Breast epithelium (tissue), 3 donors: ENCODE results near the gene PAX7.

Source experiments
- CTCF ChIP-seq, 3 donors: fragments of 450-650 bp; IDR thresholded peaks; one replicate each; pipeline ENCODE4 v1.5.1; 2016 to 2017; ENCODE audit warnings: antibody characterized with exemption in 3 of 3, mild to moderate bottlenecking in 3 of 3, moderate library complexity in 3 of 3
- POLR2AphosphoS5 ChIP-seq, 3 donors: sonication (generic); formaldehyde crosslinking; IDR thresholded peaks; one replicate each; pipeline ENCODE4 v1.6.1; 2017; ENCODE audit warnings: antibody characterized with exemption in 3 of 3

- no peak for TF ChIP-seq CTCF (IDR thresholded peaks at IDR 0.05)
- no peak for TF ChIP-seq POLR2AphosphoS5 (IDR thresholded peaks at IDR 0.05)
Measured at GRCh38 chr1:18739408-18739807, 108.8 kb downstream of the PAX7 start.
